T-helper 1 cell (primary cell): ENCODE results near the gene INTS2.
"Not testable (repeated sequence)": the region's sequence is repeated elsewhere in the genome, so short reads cannot be mapped to it uniquely, and the experiment has no call there.

Experiments used
- DNase-seq, 5 donors: peaks; one replicate each; pipeline ENCODE4 v3.0.0-alpha.2; 2012 to 2020
- total RNA-seq, 4 donors: gene quantifications; one replicate each; lab custom pipeline; 2026; lab: John Stamatoyannopoulos, UW

Gene INTS2, protein sequence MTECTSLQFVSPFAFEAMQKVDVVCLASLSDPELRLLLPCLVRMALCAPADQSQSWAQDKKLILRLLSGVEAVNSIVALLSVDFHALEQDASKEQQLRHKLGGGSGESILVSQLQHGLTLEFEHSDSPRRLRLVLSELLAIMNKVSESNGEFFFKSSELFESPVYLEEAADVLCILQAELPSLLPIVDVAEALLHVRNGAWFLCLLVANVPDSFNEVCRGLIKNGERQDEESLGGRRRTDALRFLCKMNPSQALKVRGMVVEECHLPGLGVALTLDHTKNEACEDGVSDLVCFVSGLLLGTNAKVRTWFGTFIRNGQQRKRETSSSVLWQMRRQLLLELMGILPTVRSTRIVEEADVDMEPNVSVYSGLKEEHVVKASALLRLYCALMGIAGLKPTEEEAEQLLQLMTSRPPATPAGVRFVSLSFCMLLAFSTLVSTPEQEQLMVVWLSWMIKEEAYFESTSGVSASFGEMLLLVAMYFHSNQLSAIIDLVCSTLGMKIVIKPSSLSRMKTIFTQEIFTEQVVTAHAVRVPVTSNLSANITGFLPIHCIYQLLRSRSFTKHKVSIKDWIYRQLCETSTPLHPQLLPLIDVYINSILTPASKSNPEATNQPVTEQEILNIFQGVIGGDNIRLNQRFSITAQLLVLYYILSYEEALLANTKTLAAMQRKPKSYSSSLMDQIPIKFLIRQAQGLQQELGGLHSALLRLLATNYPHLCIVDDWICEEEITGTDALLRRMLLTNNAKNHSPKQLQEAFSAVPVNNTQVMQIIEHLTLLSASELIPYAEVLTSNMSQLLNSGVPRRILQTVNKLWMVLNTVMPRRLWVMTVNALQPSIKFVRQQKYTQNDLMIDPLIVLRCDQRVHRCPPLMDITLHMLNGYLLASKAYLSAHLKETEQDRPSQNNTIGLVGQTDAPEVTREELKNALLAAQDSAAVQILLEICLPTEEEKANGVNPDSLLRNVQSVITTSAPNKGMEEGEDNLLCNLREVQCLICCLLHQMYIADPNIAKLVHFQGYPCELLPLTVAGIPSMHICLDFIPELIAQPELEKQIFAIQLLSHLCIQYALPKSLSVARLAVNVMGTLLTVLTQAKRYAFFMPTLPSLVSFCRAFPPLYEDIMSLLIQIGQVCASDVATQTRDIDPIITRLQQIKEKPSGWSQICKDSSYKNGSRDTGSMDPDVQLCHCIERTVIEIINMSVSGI
- 23.7 to 43.0 (median 37.5) reads per million in 4 donors for total RNA-seq

DNA sequence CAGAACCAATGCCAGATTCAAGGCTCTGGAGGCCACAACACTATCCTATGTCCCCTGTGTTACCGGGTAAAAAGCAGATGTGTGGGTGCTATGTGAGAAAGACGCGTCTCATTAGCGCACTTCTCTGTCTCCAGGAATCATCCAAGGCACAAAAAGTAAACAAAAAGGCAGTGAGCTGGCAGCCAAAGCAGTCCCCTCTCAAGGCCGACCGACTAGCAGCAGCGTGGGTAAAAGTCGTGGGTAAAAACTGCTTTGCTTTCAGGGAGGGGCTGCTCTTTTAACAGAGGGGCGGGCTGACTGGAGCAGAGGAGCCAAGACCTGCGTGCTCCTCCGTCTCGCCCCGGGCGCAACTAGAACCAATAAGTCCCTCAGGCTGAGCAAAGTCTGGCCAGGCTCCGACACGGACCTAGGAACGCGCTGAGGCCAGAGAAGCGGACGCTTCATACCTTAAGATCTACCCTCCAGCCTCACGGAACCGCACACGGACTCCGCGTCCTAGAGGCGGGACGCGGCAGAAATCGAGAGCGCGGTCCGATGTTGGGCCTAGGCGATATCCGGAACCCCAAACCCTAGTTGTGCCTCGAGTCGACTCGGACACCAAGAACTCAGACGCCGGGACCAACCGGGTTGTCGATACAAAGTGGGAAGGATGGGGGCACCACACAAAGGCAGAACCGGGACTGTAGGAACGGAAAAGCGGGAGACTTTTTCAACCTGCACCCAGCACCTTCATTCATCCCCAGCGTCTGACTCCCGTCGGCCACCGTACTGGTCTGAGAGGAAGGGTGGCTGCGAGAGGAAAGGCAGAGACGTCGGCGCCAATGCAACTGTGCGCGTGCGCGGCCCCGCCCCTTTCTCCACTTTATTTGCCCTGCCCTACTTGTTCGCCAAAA lies at the start of gene INTS2:
TSS of gene INTS2 (minus strand) at position 775 of the 893 bp plus-strand sequence. CDS start 1,338 bp downstream, outside the sequence.
- peak; percentile 91 to 95 (median 93) for DNase-seq

DNA sequence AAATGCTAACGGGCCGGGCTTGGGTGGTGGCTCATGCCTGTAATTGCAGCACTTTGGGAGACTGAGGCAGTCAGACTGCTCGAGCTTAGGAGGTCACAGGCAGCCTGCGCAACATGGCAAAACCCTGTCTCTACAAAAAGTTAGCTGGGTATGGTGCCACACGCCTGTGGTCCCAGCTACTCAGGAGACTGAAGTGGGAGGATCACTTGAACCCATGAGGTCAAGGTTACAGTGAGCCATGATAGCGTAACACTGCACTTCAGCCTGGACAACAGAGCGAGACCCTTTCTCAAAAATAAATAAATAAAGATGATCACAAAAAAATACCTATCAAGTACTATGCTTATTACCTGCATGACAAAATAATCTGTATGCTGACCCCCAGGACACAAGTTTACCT lies 46.3 kb upstream of the INTS2 start:
- DNase-seq = no peak

DNA sequence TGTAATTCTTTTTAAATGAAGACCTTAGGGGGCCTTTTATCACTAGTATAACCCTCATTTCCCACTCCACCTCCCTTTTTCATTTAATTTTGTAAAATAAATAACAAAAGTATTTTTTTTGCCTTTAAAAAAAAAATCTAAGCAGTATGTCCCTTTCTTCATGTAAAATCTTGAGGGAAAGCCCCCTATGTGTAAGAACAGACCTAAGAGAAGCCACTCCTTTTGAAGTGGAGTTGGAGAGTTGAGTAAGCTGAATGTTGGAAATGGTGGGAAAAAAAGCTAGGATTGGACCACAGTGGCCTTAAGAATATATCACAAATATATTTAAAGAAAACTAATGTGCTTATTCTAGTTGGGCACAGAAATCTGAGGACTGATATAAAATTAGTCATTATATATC lies 44.5 kb upstream of the INTS2 start:
- DNase-seq = no peak

DNA sequence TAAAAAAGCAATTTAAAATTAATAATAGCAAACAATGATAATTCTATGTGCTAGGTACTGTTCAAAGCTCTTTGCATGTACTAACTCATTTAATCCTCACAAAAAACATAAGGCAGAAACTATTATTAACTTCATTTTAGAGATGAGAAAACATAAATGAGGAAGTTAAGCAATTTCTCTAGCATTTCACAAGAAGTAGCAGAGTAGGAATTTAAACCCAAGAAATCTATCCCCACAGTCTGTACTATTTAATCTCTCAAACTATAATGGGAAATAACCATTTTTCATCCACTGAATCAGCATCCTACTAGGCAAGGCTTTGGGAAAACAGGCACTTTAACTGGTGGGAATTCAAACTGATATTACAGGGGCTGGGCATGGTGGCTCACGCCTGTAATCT lies 42.2 kb upstream of the INTS2 start:
- DNase-seq = no peak

DNA sequence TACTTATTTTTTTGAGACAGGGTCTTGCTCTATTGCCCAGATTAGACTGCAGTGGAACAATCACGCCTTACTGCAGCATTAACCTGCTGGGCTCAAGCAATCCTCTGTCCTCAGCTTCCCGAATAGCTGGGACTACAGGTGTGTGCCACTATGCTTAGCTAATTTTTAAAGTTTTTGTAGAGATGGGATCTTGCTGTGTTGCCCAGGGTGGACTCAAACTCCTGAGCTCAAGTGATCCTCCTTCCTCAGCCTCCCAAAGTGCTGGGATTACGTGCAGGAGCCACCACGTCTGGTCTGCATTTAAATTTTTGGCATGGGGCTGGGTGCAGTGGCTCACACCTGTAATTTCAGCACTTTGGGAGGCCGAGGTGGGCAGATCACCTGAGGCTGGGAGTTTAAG lies 41.0 kb upstream of the INTS2 start:
- no peak for DNase-seq

DNA sequence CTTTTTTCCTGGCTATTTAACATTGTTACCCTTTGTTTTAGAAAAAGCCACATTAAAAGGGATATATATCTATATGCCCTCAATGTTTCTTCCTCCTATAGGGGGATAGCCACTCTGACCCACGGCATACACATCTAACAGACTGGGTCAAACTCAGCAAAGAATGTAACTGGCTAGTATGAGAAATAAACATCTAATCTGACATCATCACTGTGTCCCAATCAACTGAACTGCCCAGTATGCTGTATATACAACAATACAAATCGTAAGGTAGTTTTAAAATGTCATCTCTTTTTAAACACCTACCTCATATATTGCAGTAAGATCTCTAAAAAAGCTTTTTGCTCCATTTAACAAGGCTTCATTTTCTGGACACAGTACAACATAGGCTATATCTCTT lies 39.9 kb upstream of the INTS2 start:
- no peak for DNase-seq

DNA sequence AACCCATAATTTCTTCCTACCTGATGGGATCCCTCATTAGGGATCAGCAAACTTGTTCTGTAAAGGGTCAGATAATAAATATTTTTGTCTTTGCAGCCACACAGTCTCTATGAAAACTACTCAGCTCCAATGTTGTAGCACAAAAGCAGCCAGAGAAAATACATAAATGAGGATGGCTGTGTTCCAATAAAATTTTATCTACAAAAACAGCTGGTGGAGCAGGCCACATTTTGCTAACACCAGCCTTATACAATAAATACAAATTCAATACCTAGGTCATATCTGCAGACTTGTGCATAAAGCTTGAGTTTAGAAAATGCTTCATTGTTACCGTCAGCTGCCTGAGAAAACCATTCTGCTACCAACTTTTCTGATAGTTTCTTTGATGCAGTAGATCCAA lies 38.4 kb upstream of the INTS2 start:
- DNase-seq = no peak

DNA sequence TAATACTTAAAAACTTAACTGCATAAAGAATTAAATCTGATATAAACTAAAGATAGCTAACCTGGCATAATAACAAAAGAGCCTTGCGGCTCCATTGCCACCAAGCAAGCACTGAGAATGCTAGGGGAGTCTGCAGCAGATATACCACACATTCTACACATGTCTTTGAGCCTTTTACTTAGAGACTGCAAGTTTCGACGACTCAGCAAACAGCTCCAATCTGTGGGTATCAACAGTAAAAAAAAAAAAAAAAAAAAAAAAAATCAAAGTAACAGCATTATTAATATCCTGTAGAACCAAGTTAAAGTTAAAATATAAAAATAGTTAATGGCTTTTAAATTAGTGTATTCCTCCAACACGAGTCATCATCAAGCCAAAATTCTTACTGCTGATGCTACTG lies 27.8 kb upstream of the INTS2 start:
- no peak for DNase-seq

DNA sequence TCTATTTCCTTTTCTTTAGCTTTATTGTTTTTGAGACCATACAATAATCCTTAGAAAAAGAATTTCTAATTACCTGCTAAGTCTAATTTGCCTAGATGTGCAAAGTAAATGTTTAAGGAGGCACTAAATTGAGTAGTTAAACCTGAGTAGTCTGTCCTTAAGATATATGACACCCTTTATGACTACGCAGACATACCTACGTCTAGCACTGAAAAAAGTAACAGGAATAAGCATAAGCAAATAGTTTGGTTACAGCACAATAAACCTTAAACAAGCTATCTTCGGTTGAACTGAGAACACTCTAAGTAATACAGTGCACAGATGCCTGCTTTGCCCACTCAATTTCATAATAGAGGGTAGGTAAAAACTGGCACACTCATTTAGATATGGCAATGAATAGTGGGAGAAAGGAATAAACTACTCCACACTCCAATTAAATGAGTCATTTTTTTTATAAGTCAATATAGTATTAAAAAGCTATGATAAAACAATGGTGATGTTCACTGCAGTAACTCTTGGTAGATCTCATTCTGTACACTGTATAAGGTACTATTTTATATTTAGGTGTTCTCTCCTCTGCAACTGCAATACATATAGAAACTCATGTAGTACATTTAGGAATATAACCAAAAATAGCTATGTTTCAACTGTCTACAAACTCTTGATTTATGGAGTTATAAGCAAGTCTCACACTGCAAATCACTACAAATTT lies 19.7 kb upstream of the INTS2 start:
- no peak for DNase-seq

DNA sequence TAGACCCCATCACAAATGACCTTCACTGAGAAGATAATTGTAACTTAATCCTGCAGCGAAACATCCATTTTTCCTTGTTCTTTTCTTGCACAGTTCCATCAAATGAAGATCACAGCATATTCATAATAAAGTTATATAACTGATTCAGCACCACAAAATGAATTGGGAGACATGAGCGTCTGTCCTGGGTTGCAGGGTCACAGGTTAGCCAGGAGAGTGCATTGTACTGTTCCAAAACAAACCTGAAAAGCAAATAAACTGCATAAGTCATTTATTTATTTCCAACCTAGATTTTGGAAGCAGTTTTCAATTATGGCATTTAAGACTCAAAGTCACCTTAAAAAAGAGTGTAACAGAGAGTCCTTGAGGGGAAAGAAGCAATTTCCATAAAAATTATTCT lies 18.6 kb upstream of the INTS2 start:
- no peak for DNase-seq

DNA sequence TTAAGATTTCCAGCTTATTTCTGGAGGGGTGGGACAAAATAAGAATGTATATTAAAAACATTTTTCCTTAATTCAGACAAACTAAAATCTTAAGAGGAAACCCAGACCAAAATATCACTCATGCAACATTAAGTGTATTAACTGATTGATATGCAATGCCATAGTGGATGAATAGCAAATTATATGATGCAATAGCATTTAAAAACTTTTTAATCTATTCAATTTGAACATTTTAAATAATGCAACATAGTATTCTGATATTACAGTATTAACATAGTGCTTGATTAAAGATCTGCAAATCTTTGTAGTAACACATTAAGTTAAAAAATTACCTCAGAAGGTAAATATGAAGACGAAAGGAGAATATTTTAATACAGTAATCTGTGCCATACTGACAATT lies 15.3 kb upstream of the INTS2 start:
- DNase-seq = no peak

DNA sequence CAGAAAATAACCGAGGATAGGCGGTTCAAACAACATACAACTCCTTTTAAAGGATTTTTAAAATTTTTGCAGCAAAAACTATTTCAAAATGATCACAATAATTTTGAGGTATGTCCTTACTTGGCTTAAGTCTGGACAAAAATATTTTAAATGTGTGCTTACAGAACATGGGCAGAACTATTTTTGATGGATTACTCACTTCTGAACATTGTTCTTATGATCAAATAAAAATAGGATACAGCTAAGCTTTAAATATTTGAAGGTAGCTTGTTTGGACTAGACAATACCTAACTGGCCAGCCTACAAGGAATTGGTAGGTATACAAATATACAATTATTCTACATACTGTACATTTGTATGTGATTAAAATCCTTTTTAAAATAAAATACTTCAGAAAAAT lies 14.3 kb upstream of the INTS2 start:
- no peak for DNase-seq

DNA sequence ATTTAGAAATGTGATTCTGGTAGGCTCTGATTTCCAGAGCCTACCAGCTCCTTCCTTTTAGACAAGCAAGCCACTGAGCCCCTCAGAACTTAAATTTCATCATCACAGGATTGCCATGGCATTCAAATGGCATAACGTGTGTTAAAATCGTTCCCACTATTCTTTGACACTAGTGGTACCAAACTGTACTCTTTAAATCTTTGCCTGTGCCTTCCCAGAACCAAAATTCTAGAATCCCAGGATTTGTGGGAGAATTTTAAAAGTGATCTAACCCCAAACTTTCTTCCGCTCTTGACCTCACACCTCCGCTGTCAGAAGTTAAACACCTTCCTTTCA lies 287 bp upstream of the INTS2 start:
- no peak for DNase-seq

DNA sequence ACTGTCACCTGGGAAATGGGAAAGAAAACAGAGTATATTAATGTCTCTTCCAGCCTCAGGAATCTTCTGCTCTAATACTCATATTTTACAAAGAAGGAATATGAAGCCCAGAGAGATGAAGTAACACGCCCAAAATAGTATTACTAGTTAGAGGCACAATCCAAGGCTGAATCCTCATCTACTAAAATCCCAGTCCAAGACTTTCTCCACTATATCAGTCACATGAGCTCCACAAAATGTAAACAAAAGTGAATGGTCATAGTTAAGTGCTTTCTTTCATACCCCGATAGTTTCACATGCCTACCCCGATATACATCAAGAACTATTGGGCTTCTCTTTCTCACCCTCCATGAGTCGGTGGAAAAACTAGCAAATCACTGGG lies 965 bp downstream of the INTS2 start:
- DNase-seq = no peak

DNA sequence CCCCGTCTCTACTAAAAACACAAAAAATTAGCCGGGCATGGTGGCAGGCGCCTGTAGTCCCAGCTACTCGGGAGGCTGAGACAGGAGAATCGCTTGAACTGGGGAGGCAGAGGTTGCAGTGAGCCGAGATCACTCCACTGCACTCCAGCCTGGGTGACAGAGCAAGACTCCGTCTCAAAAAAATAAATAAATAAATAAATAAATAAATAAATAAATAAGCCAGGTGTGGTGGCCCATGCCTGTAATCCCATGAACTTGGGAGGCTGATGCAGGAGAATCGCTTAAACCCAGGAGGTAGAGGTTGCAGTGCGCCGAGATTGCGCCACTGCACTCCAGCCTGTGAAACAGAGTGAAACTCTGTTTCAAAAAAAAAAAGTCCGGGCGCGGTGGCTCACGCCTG lies 12.6 kb downstream of the INTS2 start:
- DNase-seq = not testable (repeated sequence)

DNA sequence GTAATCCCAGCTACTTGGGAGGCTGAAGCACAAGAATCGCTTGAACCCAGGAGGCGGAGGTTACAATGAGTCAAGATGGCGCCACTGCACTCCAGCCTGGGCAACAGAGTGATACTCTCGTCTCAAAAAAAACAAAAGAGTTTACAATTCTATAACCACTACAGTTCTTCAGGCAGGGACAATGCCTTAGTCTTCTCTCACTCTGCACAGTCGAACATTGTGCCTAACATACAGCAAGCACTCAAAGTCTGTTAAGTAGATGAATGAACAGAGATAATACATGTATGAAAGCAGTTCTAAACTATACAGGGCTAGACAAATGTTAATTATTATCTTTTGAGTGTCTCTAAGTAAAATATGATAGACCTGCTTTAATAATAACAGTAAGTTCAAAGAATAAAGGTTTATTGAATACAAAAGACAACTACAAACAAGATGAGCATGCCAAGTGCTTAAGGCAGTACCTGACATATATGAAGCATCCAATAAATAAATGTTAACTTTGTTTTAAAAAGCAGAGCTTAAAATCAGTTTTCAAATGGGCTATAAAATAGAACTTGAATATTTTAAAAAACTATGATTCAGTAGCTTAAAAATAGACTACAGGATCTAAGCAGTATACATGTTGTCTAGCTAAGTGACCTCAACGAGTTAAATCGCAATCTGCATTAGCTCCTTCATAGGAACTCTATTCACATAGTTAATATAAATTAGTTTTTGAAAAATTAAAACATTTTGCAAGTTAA lies 19.3 kb downstream of the INTS2 start:
- DNase-seq = no peak

DNA sequence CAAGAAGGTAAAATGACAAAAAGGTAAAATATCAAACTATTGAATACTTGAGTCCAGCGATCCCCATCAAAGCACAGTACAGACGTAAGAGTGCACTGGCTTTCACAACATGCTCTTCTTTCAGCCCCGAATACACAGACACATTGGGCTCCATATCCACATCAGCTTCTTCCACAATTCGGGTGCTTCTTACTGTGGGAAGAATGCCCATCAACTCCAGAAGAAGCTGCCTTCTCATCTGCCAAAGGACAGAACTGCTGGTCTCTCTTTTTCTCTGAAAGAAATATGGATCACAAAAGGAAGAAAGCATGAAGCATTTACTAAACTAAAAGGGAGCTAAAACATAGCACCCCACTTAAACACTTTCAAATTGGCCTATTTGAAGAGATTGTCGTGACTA lies 20.4 kb downstream of the INTS2 start:
- DNase-seq = no peak

DNA sequence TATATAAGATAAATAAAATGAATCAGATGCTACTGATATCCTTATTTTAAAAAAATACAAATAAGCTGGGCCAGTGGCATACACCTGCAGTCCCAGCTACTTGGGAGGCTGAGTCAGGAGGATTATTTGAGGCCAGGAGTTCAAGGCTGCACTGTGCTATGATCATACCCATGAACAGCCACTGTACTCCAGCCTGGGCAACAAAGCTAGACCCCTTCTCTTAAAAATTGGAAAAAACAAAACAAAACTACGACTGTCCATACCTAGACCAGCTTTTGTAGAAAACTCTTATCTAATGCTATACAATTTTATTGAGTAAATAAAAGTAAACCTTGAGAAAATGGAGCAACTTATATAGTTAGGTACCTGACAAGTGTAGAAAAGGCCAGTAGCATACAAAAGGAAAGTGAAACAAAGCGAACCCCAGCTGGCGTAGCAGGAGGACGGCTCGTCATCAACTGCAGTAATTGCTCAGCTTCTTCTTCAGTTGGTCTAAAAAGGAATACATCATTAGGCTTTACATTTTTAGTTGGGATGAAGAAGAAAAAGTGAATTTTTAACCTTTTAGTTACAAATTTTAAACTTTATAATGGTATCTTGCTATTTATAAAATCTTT lies 23.6 kb downstream of the INTS2 start:
- peak in 4 of 5 donors; percentile 12 to 72 (median 19) for DNase-seq

DNA sequence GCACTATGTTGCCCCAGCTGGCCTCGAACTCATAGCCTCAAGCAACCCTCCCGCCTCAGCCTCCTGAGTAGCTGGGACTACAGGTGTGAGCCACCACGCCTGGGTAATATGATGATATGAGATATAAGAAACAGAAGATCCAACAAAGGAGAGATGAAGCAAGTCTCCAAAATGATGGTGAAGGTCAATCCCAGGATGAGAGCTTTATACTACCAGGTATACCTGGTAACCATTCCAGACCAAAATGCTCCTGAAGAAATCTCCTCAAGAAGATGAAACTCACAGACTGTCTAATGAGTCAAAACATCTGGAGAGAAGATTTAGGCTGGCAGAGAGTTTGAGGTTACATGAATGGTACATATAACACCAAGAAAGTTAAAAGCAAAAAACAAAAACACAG lies 24.5 kb downstream of the INTS2 start:
- DNase-seq = no peak

DNA sequence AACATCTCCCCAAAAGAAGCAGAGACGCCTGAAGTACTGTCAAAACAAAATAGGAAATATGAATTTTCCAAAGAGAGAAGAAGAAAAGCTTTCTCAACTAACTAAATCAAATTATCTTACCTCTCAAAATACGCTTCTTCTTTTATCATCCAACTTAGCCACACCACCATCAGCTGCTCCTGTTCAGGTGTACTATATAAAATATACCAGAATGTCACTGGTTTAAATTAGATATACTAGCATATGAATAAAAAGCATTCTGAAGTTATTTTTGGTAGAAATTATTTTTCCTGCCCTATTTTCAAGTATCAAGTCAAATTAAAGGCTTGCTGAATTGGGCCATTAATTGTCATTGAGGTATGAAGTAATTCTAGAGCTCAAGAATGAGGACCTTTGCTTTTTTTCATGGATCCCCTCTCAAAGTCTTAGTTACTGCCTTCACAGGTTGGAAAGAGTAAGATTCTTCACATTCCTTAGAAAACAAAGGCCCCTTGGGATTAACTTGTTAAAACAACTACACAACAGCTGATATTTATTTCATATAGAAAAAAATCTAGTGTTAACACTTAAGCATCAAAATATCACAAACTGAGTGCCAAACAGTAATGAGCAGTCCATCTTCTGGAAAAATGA lies 30.1 kb downstream of the INTS2 start:
- no peak for DNase-seq
